Spleen (tissue), 13 donors: Measurements from ENCODE around the gene RPUSD4. TPM values are rescaled to one million over a fixed set of nuclear protein-coding genes. Genes with fewer than 3 reads are reported as not detected.

ENCODE experiments used
- DNase-seq: peaks from one replicate; pipeline ENCODE4 v3.0.0-alpha.2; 2020
- H3K27ac ChIP-seq, 8 donors: fragments of 200-600 bp; sonication (generic) in 7 of 8; 1 replicate in 4 of 8; 2 replicates in 4 of 8; pipeline versions ENCODE4 v1.5.0 to v1.8.0; 2016 to 2021; ENCODE audit warnings: inconsistent platforms in 4 of 8, mild to moderate bottlenecking in 4 of 8, moderate library complexity in 1 of 8
- H3K27me3 ChIP-seq, 7 donors: fragments of 200-600 bp; sonication (generic) in 6 of 7; replicated peaks in 1 of 7; 1 replicate in 4 of 7; 2 replicates in 3 of 7; pipeline versions ENCODE4 v1.5.0 to v1.8.0; 2016 to 2021; ENCODE audit warnings: inconsistent platforms in 3 of 7, mild to moderate bottlenecking in 1 of 7
- H3K36me3 ChIP-seq, 6 donors: fragments of 200-600 bp; sonication (generic) in 5 of 6; 1 replicate in 4 of 6; 2 replicates in 2 of 6; pipeline versions ENCODE4 v1.5.0 to v1.8.0; 2016 to 2021; ENCODE audit warnings: inconsistent platforms in 2 of 6
- H3K4me1 ChIP-seq, 6 donors: fragments of 200-600 bp; sonication (generic) in 5 of 6; 1 replicate in 3 of 6; 2 replicates in 3 of 6; pipeline versions ENCODE4 v1.5.0 to v1.8.0; 2016 to 2021; ENCODE audit warnings: inconsistent platforms in 3 of 6
- H3K4me3 ChIP-seq, 8 donors: fragments of 200-600 bp; sonication (generic) in 7 of 8; 1 replicate in 4 of 8; 2 replicates in 4 of 8; pipeline versions ENCODE4 v1.5.0 to v1.8.0; 2016 to 2021; ENCODE audit warnings: inconsistent platforms in 4 of 8, mild to moderate bottlenecking in 4 of 8, moderate library complexity in 2 of 8
- H3K9me3 ChIP-seq, 8 donors: fragments of 200-600 bp; sonication (generic) in 7 of 8; 1 replicate in 4 of 8; 2 replicates in 4 of 8; pipeline versions ENCODE4 v1.5.0 to v1.8.0; 2016 to 2021; ENCODE audit warnings: inconsistent platforms in 4 of 8
- POLR2A ChIP-seq, 3 donors: fragments of 450-650 bp; IDR thresholded peaks; one replicate each; pipeline ENCODE4 v1.5.1; 2017; ENCODE audit warnings: antibody characterized with exemption in 3 of 3, mild to moderate bottlenecking in 1 of 3
- POLR2AphosphoS5 ChIP-seq, 3 donors: sonication (generic); formaldehyde crosslinking; IDR thresholded peaks; one replicate each; pipeline ENCODE4 v1.5.1; 2017; ENCODE audit warnings: antibody characterized with exemption in 3 of 3
- WGBS, 5 donors: extraction: QIAGEN DNeasy Blood & Tissue Kit in 3 of 5; methylation state at CpG; one replicate each; pipeline versions ENCODE4 v1.1.5 to v1.1.7; 2013 to 2018; 5-methylcytosine and 5-hydroxymethylcytosine counted together
- intact Hi-C: fragments of 100-400 bp; cut with DNase I; formaldehyde crosslinking; loops from one replicate; pipeline ENCODE4 v1.15.0; 2023; ENCODE audit warnings: low total_unique reads
- long read RNA-seq, 2 donors: transcript quantifications; one replicate each; lab custom pipeline, GENCODE V29; 2026
- polyA plus RNA-seq, 3 donors: library from polyadenylated mRNA; stranded (reverse); fragments of 200-250 nt; gene quantifications; one replicate each; pipeline ENCODE4 v1.2.1, GENCODE V29; 2013
- total RNA-seq, 7 donors: library from RNA; depleted of rRNA in 3 of 7; stranded (reverse); fragments of >200 nt in 3 of 7; fragmentation: NEBNext Ultra II Directional in 4 of 7; extraction: Animal tissue kit (Norgen Biotek cat#: 25700) in 4 of 7; gene quantifications; one replicate each; pipeline versions ENCODE4 v1.1.0 to v1.2.1, GENCODE V29; 2016 to 2021
- TF ChIP-seq, protein P1 (sequence below), 11 experiments: fragments of 200-600 bp in 7 of 11; fragments of 450-650 bp in 4 of 11; sonication (generic) in 4 of 11; IDR thresholded peaks in 8 of 11; conservative IDR thresholded peaks in 3 of 11; 1 replicate in 7 of 11; 2 replicates in 4 of 11; pipeline versions ENCODE4 v1.4.0 to v1.8.0; 2016 to 2021; ENCODE audit warnings: antibody characterized with exemption in 11 of 11, inconsistent platforms in 4 of 11, mild to moderate bottlenecking in 1 of 11
- donor health status: healthy with polysubstance abuse.
- donor health status: DM: no; HTN: no; CAD: no; lungs with moderate emphysema.
- donor health status: DM: no; HTN: no; CAD: no.
- donor health status: Bipolar disorder and iron deficiency.
- donor health status: healthy.
- donor health status: DM: no; HTN: no; CAD: no.
- donor health status: DM: yes; HTN: yes; CAD: no.

Gene RPUSD4, protein sequence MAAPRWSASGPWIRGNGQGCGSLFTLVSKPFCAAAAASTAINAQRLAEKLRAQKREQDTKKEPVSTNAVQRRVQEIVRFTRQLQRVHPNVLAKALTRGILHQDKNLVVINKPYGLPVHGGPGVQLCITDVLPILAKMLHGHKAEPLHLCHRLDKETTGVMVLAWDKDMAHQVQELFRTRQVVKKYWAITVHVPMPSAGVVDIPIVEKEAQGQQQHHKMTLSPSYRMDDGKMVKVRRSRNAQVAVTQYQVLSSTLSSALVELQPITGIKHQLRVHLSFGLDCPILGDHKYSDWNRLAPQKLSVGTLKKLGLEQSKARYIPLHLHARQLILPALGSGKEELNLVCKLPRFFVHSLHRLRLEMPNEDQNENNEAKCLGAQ
- total RNA-seq (10 to 100 TPM; 20.6 to 26.7 (median 22.3) TPM), polyA plus RNA-seq (10 to 100 TPM; 14.5 to 15.5 (median 15.4) TPM)
- long read RNA-seq, donor 1, transcript RPUSD4-201 (7 exons, 2,512 nt) = major isoform, 7 of 12 reads
- long read RNA-seq, donor 1, partial matches to known transcripts = 0 of 12 reads
- long read RNA-seq, donor 1, other reads (novel, unspliced or antisense) = 0 of 12 reads
- long read RNA-seq, donor 2, transcript RPUSD4-201 (7 exons, 2,512 nt) = major isoform, 11 of 13 reads
- long read RNA-seq, donor 2, partial matches to known transcripts = 0 of 13 reads
- long read RNA-seq, donor 2, other reads (novel, unspliced or antisense) = 0 of 13 reads

DNA sequence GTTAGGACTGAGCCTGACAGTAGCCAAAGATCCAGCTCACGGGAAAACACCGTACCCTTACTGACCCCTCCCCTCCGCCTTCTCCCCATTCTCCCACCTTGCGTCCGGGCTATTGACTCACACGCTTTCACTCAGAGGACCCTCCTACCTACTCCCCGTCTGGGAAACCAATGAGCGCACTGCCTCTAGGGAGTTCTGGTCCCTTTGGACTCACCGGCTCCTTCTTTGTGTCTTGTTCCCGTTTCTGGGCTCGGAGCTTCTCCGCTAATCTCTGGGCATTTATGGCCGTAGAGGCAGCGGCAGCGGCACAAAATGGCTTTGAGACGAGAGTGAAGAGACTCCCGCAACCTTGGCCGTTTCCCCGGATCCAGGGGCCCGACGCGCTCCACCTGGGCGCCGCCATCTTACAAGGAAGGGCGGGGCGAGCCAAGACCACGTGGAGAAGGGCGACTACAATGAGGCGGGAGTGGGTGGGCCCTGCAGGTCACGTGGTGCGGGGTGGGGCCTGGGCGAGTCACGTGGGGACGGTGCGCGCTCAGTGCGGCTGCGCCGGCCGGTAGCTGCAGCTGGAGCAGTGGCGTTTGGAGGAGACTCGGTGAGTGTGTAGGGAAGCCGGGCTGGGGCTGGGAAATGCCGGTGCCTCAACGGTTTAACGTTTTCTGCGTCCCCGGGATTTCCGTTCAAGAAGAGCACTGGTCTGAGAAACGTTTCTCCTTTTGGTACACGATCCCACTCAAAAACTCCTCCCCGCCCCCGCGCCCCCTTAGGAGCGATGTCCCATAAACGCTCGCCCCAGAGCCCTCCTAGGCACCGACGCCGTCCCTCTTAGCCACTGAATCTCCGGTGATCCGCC, at the start of gene RPUSD4, which contains the start of gene FAM118B:
Gene RPUSD4 (minus strand): TSS at position 415 of the 853 bp plus-strand sequence. CDS start 12 bp downstream, at position 403.
Gene FAM118B (plus strand): TSS at position 547 of the 853 bp plus-strand sequence. CDS start 23,220 bp downstream, outside the sequence.
- peaks cover 0 to 37% (median 27%) of the 10 kb centered on the region in 6 donors for H3K36me3 ChIP-seq
- DNase-seq = peak; percentile 100
- H3K27ac ChIP-seq = peak within 1 kb of the TSS in 6 of 8 donors; percentile 59 to 82 (median 68)
- TF ChIP-seq, protein P1, sequence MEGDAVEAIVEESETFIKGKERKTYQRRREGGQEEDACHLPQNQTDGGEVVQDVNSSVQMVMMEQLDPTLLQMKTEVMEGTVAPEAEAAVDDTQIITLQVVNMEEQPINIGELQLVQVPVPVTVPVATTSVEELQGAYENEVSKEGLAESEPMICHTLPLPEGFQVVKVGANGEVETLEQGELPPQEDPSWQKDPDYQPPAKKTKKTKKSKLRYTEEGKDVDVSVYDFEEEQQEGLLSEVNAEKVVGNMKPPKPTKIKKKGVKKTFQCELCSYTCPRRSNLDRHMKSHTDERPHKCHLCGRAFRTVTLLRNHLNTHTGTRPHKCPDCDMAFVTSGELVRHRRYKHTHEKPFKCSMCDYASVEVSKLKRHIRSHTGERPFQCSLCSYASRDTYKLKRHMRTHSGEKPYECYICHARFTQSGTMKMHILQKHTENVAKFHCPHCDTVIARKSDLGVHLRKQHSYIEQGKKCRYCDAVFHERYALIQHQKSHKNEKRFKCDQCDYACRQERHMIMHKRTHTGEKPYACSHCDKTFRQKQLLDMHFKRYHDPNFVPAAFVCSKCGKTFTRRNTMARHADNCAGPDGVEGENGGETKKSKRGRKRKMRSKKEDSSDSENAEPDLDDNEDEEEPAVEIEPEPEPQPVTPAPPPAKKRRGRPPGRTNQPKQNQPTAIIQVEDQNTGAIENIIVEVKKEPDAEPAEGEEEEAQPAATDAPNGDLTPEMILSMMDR (IDR thresholded peaks at IDR 0.05 in 8 of 11, conservative IDR thresholded peaks at IDR 0.05 in 3 of 11) = peak in 1 of 11 experiments; percentile 26
- TF ChIP-seq POLR2A (IDR thresholded peaks at IDR 0.05) (peak in 2 of 3 donors; percentile 65 to 71), POLR2AphosphoS5 (IDR thresholded peaks at IDR 0.05) (peak; percentile 95 to 97 (median 96))
- H3K4me3 ChIP-seq = peak within 1 kb of the TSS; percentile 76 to 98 (median 94)
- no peaks in the 10 kb centered on the region for H3K9me3 ChIP-seq
- no peaks in the 10 kb centered on the region for H3K27me3 ChIP-seq
- intact Hi-C loops = loop anchor here (10.0 kb wide), 1 partner anchor 53 kb away; the partner anchor contains the start of genes FOXRED1 and SRPRA
- 0 to 1% (median 0%) methylated on average over 47 to 62 of the region's 62 CpGs for WGBS, 5 donors
- H3K4me1 ChIP-seq = peaks cover 12 to 58% (median 36%) of the 10 kb centered on the region in 6 donors

DNA sequence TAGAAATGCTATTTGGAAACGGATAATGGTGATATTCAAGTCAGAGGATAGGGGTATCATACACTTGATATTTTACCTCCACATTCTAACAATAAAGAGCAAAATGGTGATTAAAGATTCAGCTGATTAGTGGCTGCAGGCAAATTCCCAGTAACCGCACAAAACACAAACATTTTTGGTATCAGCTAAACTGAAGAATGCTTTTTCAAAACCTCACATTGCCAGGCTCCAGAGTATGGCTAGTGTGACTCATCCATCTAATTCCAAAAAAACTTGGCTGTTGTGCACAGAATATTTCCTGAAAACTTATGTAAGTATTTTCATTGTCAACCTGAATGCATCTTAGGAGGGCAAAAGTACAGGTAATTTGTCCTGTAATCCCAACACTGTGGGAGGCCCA, 46.3 kb upstream of the RPUSD4 start:
- DNase-seq = no peak
- 87 to 100% (median 91%) methylated on average over 2 of the region's 2 CpGs for WGBS, 5 donors
- Histone ChIP-seq H3K4me1 (peaks cover 0 to 10% (median 0%) of the 10 kb centered on the region in 6 donors), H3K36me3 (peaks cover 0 to 90% (median 43%) of the 10 kb centered on the region in 6 donors), H3K27me3 (no peaks in the 10 kb centered on the region), H3K9me3 (no peaks in the 10 kb centered on the region), H3K27ac (peak overlapping the region in 1 of 8 donors; percentile 12), H3K4me3 (no peak overlapping the region)
- TF ChIP-seq, protein P1 (IDR thresholded peaks at IDR 0.05 in 8 of 11, conservative IDR thresholded peaks at IDR 0.05 in 3 of 11) = no peak
- TF ChIP-seq POLR2AphosphoS5 (IDR thresholded peaks at IDR 0.05) = no peak
- no peak for TF ChIP-seq POLR2A (IDR thresholded peaks at IDR 0.05)
- intact Hi-C loops = no loop called here

DNA sequence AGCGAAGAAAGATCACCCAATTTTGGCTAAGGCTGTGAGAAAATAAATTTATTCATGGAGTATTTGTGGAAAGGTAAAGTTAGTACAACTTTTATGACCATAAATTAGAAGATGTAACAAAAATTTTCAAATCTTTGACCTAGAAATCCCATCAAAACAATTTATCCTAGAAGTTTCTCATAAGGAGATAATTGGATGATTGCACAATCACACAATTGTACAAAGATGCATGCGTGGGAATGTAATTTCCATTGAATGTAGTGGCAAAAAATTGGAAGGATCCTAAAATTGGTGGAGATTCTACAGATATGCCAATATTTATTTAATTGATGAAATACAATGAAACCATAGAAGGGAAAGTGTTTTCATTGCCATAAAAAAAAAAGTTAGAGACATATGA, 45.7 kb upstream of the RPUSD4 start:
- Histone ChIP-seq H3K4me3 (no peak overlapping the region), H3K36me3 (peaks cover 0 to 90% (median 36%) of the 10 kb centered on the region in 6 donors), H3K4me1 (peaks cover 0 to 10% (median 0%) of the 10 kb centered on the region in 6 donors), H3K27me3 (no peaks in the 10 kb centered on the region), H3K27ac (no peak overlapping the region), H3K9me3 (no peaks in the 10 kb centered on the region)
- intact Hi-C loops = no loop called here
- no peak for DNase-seq
- 85 to 95% (median 94%) methylated on average over 2 of the region's 2 CpGs for WGBS, 5 donors
- TF ChIP-seq POLR2A (IDR thresholded peaks at IDR 0.05) (no peak), POLR2AphosphoS5 (IDR thresholded peaks at IDR 0.05) (no peak)
- TF ChIP-seq, protein P1 (IDR thresholded peaks at IDR 0.05 in 8 of 11, conservative IDR thresholded peaks at IDR 0.05 in 3 of 11) = no peak
